KG1 (cell line): ENCODE measurements around the gene CES3.

ENCODE experiments used
- DNase-seq: peaks from one replicate; lab custom pipeline; 2025; lab: John Stamatoyannopoulos, UW

Gene CES3

GRCh38 chr16:66961065-66961744 is at the start of gene CES3:
Gene CES3, plus strand, starts transcription at chr16:66961266. Its CDS starts 42 bp downstream, at chr16:66961308.
- peak; percentile 68 for DNase-seq

DNA sequence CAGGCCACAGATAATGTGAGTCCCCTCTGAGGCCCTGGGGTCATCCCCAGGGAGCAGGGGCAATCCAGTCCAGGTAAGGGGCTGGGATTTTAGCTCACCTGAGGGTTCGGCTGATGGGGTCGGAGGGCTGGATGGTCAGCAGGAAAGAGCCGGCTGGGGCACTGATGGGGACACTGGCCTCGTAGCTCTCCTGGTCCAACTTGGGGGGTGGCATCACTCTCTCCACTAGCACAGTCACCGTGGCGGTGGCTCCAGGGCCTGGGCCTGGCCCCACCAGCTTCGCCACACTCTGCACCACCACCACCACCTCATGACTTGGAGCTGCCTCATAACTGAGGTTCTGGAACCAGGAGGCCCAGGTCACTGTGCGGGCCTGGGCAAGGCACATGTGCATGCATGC is 49.3 kb upstream of the CES3 start:
- DNase-seq, result no peak

- DNase-seq, result no peak
These were observed 48.0 kb upstream of the CES3 start for GRCh38 chr16:66913081-66913480.

GRCh38 chr16:66913711-66914110 is 47.4 kb upstream of the CES3 start:
- no peak for DNase-seq

DNA sequence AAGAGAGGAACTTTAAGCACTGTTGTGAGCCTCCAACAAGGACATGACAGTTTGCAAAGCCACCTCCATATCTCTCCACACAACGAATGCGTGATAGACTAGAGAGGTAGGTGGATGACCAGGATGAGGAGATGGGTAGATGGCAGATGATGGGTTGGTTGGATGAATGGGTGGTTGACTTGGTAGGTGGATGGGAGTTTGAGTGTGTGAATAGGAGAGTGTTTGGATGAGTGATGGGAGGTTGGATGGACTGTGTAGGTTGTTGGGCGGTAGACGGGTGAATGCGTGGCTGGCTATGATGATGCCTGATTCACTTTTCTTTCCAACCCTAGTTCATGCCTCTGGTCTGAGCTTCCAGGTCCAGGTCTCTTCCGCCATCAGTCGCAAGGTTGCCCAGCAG is 46.5 kb upstream of the CES3 start:
- DNase-seq, result no peak

DNA sequence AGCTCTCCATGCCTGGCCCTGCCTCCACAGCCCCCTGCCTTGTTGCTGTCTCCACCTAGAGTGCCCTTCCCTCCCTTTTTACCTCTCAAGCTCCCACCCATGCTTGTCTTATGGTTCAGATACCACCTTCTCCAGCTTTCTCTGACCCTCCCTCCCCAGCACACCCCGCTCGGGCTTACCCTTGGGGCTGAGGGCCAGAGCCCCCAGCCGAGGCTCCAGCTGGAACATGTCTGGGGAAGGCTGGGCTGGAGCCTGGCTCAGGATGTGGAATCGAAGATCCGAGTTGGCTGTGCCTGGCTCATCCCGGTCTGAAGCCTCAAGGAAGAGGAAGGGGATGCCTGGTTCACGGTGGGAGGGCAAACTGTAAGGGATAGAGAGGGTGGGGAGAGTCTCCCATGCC is 46.0 kb upstream of the CES3 start:
- no peak for DNase-seq

DNA sequence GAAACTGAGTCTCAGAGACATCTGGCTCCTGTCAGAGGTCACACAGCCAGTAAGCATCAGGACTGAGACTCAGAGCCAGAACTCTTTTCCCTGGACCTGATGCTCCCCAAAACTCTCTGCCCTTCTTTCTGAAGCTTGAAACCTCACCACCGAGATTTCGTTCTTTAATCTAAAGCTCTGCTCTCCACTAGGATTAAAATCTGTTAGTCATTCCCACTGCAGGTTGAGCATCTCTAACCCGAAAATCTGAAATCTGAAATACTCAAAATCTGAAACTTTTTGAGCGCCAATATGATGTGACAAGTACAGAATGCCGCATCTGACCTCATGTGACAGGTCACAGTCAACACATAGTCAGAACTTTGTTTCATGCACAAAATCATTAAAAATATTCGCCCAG is 44.5 kb upstream of the CES3 start:
- no peak for DNase-seq

- DNase-seq, result no peak
These were observed 43.3 kb upstream of the CES3 start for GRCh38 chr16:66917741-66918140.

- no peak for DNase-seq
These were observed 42.7 kb upstream of the CES3 start for GRCh38 chr16:66918355-66918754.

DNA sequence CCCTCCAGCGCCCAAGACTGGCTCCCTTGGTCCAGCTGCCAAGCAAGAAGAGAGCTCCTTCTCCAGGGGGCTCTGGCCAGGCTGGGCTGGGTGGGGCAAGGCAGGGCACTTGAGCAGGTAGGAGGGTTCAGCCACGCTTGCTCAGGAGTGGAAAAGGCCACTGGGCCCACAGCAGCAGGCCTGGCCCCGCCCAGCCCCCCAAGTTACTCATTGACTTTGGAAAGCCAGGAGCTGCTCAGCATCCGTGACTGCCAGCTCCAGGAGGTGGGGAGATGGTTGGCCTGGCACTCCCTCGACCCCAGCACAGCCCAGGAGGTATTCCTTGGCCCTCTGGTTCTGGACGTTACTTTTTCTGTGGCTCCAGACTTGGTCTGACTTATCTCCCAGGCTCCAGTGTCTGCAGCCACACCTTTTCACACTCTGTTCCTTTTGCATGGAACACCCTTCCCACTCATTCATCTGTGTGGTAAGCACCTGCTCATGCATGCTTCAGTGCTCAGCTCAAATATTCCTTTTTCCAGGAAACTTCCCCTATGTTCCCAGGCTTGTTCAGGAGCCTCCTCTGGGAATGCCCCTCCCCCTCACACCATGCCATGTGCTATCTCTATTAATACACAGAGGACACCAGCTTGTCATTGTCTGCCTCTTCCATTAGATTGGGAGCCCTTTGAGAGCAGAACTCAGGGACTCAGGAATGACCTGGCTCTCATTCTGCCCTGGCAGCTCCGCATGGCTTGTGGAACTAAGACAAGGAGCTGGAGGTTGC is 42.1 kb upstream of the CES3 start, which contains the start of gene CDH16:
CDH16 (minus strand) TSS at position 83 of the 766 bp plus-strand sequence. CDS start 820 bp downstream, outside the sequence.
- DNase-seq, result no peak

DNA sequence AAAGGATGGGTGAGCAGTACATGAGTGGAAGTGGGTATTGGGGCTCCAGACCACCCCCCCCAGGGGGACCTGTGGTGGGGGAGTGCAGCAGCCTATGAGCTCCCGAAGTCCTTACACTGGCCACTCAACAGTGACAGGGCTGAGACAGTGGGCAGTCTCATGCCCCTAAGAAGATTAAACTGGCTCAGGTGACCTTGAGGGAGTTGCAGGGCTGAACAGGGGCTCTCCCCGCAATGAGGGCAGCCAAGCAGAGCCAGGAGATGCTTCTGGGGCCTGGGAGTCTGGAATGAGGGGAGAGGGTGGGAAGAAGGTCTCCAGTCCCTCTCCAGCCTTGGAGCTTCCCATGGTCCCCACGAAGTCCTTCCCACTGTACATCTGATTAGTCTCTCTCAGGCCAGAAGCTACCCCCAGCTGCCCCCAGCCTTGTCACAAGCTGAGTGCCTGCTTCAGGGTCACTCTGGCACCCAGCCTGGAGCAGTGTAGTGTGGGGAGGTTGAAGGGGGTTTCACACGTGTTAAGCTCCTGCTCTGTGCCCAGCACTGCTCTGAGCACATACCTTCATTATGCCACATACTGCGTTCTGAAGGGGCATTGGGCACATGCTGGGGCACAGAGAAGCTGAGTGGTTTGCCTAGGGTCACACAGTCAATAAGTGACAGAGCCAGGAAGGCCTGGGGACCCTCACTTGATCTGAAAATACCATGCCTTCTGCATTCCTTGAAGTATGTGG is 41.3 kb upstream of the CES3 start:
- DNase-seq, result no peak

GRCh38 chr16:66920299-66920590 is 40.8 kb upstream of the CES3 start:
- no peak for DNase-seq

- no peak for DNase-seq
These were observed 40.0 kb upstream of the CES3 start for GRCh38 chr16:66920924-66921680.

DNA sequence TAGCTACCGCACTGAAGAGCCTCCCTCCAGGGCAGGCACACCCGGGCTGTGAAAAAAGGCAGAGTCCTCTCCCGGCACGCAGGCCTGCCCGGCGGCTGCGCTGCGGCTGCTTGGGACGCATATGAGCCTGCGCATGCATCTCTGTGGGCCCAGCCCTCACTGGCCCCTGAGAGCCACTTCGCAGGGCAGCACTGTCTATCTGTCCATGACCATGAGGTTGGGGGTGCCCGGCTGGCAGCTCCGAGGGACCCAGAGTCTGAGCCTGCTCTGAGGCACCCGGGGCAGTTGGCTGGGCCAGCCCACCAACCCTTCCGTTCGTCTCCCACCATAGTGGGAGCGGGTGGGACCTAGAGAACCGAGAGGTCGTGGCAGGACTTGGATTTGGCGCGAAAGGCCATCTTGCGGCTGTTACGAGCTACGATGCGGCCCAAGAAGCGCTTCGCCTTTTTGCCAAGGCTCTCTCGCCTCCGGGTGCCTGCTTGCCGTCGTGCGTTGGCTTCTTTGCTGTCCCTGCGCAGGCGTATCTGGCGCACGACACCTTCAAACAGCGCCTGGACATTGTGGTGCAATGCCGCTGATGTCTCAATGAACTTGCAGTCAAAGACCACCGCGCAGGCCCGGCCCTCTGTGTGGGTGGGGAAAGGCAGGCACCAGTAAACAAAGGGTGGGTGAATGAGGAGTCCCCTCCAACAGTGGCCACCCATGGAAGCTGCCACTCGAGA is 39.2 kb upstream of the CES3 start:
- no peak for DNase-seq

- DNase-seq, result no peak
These were observed 37.8 kb upstream of the CES3 start for GRCh38 chr16:66923247-66923731.

DNA sequence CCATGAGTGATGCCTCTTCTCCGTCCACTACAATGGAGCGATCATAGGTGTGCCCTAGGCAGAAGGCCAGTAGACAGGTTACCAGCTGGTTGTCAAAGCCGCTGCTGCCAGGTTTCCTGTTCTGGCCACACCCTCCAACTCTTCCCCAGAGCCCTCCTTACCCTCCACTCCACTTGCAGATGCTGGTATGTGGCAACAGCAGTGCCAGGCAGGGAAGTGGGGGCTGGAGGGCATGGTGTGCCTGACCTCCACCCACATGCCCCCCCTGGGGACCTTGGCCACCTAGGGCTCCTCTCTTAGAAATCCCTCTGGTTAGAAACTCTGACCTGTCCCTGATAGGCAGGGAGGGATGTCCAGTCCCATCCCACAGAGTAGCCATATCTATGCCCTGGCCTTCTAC is 37.2 kb upstream of the CES3 start:
- no peak for DNase-seq

DNA sequence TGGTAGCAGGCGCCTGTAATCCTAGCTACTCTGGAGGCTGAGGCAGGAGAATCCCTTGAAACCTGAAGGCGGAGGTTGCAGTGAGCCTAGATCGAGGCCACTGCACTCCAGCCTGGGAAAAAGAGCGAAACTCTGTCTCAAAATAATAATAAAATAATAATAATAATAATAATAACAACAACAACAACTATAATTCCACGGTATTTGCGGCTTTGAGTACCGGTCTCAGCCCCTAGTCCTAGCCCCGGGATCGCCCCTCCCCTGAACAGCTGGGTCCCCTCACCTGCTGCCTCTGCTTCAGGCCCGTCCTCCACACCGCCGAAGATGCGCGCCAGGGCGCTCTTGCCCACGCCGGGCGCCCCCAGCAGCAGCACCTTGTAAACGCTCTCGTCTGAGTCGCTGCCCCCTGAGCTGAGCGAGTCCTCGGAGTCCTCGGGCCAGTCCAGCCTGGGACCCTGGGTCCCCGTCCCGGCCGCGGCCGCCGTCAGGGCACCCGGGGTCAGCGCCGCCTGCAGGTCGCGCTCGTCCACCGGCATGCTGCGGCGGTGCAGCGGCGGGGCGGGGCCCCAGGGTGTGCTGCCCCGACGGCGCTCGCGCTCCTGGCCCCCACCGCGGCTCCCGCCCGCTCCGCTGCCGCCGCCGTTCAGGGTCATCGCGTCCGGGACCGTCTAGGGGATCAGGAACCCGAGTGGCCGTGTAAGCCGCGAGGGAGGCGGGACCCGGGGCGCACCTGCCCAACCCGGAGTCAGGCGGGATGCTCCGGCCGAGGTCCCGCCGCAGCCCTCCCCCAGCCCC is 36.3 kb upstream of the CES3 start:
- no peak for DNase-seq

GRCh38 chr16:66925322-66925840 is 35.7 kb upstream of the CES3 start, which contains the start of gene RRAD:
Gene RRAD, minus strand, starts transcription at chr16:66925535. Its CDS starts 356 bp downstream, at chr16:66925179.
- no peak for DNase-seq

GRCh38 chr16:66926171-66926947 is 34.7 kb upstream of the CES3 start:
- no peak for DNase-seq
